HFF-Myc (cell line): ENCODE data around the gene SLC11A1.

Experiments used
- DNase-seq: peaks from one replicate; pipeline ENCODE4 v3.0.0-alpha.2; 2011; ENCODE audit warnings: low read depth; ENCODE audit errors: extremely low read depth
- H3K4me3 ChIP-seq: replicated peaks from 2 replicates; pipeline ENCODE4 v1.5.1; 2011; ENCODE audit warnings: low read depth, mild to moderate bottlenecking, control low read depth, low read length
- TF ChIP-seq, protein P1 (sequence below): IDR thresholded peaks from 2 replicates; pipeline ENCODE4 v1.5.1; 2012; ENCODE audit warnings: mild to moderate bottlenecking, low read depth, low read length, control low read depth; ENCODE audit errors: missing control alignments

The SLC11A1 gene

DNA sequence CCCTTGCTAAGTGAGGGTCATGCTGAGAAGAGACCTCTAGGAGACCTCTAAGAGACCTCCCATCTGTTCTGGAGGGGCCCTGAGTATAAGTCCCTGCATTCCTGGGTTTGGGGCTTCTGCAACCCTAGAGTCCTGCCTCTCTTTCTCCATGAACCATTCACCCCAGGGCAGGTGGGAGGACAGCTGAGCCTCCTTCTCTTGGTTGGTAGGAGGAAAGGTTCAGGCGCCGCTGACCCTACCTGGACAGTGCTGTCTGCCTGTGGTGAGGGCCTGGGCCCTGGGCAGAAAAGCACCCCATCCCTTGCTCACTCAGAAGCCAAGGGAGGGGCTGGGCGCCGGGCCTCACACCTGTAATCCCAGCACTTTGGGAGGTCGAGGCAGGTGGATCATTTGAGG lies 36.2 kb downstream of the SLC11A1 start:
- no peak for DNase-seq
- no peak overlapping the region for H3K4me3 ChIP-seq
- TF ChIP-seq, protein P1, sequence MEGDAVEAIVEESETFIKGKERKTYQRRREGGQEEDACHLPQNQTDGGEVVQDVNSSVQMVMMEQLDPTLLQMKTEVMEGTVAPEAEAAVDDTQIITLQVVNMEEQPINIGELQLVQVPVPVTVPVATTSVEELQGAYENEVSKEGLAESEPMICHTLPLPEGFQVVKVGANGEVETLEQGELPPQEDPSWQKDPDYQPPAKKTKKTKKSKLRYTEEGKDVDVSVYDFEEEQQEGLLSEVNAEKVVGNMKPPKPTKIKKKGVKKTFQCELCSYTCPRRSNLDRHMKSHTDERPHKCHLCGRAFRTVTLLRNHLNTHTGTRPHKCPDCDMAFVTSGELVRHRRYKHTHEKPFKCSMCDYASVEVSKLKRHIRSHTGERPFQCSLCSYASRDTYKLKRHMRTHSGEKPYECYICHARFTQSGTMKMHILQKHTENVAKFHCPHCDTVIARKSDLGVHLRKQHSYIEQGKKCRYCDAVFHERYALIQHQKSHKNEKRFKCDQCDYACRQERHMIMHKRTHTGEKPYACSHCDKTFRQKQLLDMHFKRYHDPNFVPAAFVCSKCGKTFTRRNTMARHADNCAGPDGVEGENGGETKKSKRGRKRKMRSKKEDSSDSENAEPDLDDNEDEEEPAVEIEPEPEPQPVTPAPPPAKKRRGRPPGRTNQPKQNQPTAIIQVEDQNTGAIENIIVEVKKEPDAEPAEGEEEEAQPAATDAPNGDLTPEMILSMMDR, result no peak

DNA sequence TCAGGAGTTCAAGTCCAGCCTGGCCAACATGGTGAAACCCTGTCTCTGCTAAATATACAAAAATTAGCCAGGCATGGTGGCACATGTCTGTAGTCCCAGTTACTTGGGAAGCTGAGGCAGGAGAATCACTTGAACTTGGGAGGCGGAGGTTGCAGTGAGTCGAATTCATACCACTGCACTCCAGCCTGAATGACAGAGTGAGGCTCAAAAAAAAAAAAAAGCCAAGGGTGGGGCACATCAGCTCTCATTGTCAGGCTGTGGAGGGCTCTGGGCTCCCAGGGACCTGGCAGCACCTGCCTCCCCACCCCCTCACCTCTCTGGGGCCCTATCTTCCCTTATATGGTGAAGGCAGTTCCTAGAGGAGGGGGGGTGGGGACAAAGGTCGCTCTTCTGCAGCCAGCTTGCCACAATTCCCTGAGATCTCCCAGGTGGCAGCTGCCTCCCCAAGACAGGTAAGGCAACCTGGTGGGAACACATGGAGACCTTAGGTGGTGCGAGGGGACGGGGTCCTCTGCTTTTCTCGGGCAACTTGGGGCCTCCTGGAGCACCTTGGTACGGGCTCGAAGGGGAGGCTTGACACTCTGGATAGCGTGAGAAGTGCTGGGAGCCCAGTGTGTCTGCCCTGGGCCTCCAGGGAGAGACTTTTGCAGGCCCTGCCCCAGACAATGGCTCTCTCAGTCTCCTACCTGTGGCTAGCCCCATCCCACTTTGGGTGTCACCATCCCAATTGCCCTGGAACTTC lies 36.8 kb downstream of the SLC11A1 start, which contains the start of gene VIL1:
TSS of gene VIL1 (plus strand) at position 407 of the 742 bp plus-strand sequence. CDS start 4,656 bp downstream, outside the sequence.
- H3K4me3 ChIP-seq, result no peak within 1 kb of the TSS
- TF ChIP-seq, protein P1, result no peak
- no peak for DNase-seq

DNA sequence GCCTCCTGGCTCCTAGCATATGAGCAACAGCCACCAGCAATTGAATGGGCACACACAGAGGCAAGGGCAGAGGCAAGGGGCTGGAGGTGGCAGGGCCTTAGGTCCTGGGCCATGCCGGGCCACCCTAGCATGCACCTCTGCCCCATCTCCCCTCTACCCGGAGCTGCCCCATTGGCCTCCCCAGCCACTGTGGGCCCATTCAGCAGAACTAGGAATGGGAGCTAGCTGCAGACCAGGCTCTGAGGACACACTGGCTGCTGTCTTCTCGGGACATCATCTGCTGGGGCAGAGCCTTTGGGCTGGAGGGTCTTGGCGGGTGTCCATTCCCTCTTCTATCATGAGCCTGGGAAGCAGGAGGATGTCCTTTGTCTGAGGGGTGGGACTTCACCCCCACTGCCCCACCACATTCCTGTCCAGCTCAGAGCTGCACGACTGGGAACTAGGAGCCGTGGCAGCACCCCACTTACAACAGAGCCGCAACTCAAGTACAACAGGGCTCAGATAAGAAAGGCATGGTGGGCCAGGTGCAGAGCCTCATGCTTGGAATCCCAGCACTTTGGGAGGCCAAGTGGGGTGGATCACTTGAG lies 37.6 kb downstream of the SLC11A1 start:
- H3K4me3 ChIP-seq, result no peak overlapping the region
- TF ChIP-seq, protein P1, result no peak
- DNase-seq, result no peak

DNA sequence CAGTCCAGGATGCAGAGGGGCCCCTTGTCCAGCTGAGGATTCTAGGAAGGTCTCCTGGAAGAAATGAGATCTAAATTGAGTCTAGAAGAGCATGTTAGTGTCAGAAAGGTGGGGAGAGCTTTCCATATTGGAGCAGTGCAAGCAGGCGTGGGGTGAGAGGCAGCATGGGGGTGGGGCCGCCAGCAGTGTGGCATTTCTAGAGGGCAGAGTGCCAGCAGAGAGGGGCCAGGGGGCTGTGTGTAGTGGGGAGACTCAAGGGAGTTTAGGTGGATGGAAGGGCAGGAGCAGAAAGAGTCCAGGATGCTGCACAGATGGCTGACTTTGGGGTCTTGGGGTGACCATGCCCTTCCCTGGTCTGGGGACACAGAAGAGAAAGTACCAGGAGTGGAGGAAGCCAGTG lies 39.0 kb downstream of the SLC11A1 start:
- TF ChIP-seq, protein P1, result no peak
- no peak overlapping the region for H3K4me3 ChIP-seq
- DNase-seq, result no peak

DNA sequence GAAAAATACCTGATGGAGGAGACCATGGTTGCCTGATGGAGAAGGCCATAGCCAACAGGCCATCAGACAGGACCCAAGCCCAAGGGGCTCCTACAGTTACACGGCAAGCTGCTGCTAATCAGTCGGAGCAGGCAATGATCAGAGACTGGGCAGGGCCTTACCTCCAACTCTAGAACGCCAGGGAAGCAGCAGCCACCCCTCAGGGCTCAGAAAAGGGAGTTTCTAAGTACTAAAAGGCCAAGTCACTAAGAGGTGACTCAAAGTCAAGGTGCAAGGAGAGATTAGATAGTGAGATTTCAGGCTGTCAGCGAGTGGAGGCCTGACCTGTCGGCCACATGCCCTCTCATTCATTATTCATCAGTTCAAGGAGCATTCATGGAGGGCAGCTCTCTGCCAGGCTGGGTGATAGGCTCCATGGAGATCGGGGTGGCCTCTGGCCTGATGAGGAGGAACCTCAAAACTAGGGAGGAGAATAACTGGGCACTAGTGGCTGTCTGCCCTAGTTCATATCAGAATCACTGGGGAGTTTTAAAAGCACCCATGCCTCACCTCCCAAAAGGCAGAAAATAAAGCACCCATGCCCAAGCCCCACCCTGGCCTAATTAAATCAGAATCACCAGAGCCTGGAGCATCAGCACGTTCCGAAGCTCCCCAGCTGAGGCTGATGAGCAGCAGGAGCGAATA lies 40.5 kb downstream of the SLC11A1 start:
- no peak for DNase-seq
- no peak overlapping the region for H3K4me3 ChIP-seq
- TF ChIP-seq, protein P1, result no peak

DNA sequence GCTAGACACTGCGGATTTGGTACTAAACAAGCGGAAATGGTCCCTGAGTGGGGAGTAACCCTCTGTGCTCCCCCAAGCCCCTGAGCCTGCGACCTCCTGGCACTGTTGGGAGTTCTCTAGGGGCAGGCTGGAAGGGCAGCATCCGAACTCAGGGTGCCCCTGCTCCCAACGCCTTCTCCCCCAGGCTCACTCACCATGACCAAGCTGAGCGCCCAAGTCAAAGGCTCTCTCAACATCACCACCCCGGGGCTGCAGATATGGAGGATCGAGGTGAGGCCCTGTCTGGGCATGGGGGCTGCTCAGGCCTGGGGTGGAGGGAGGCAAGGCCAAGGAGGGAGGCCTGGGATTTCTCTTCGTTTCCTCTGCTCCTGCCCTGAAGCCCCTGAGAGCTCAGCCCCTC lies 41.5 kb downstream of the SLC11A1 start:
- DNase-seq, result no peak
- H3K4me3 ChIP-seq, result no peak overlapping the region
- TF ChIP-seq, protein P1, result no peak
